ENCODE results near the gene RALGPS1. TPM values are rescaled to one million over a fixed set of nuclear protein-coding genes. Genes with fewer than 3 reads are reported as not detected.
A peak's percentile ranks its signal among the peaks of the same experiment; 100 is the strongest.

The RALGPS1 gene
- total and polyA plus RNA-seq, 2 of the 8 experiments (the other 6 are each of a cell fraction or from before 2014, with no cell fraction given): 20.0 to 23.5 TPM

DNA sequence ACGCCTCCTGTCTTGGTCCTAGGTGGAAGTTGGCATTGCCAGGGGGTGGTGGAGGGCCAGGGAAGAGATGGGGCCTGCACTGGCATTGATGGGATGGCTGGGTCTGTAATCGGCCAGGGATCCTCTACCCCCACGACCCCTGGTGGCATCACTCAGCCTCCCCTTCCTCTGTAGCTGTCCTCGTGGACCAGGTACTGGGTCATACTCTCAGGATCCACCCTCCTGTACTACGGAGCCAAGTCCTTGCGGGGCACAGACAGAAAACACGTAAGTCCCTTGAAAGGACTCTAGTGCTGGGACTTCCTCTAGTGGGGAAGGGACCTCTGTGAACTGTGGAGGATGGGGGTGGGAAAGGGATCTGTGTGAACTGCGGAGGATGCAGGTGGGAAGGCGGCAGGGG is 297.9 kb downstream of the RALGPS1 start:
- Histone ChIP-seq H2BK20ac (ENCODE audit: low read length) (no peak overlapping the region), H3K23me2 (ENCODE audit: low read depth, low read length) (no peaks in the 10 kb centered on the region), H2AK5ac (ENCODE audit: low read depth, low read length) (no peak overlapping the region), H2BK12ac (ENCODE audit: low read depth, low read length) (0 out of 2 replicates have a peak overlapping the region, but pooled peaks have one; percentile 17), H4K8ac (ENCODE audit: extremely low read depth, insufficient read depth, low read length) (peak overlapping the region; percentile 62; the same call in 1 of the 2 replicates), H3K4me3 (ENCODE audit: extremely low read depth in 1 of 4, insufficient read depth in 2 of 4, low read depth in 3 of 4, low read length in 4 of 4) (no peak overlapping the region), H3K56ac (replicated peaks; ENCODE audit: insufficient read length, low read depth, low read length) (no peak overlapping the region), H2AFZ (ENCODE audit: low read length) (no peak overlapping the region), H3K79me2 (ENCODE audit: control insufficient read depth in 1 of 2, insufficient read depth in 2 of 2, low read length in 2 of 2) (no peaks in the 10 kb centered on the region), H4K5ac (ENCODE audit: insufficient read length, low read depth, low read length) (no peak overlapping the region), H3K4me1 (replicated peaks in 1 of 4; ENCODE audit: control insufficient read depth in 3 of 4, insufficient read depth in 4 of 4, low read length in 3 of 4) (peaks cover 2 to 14% (median 9%) of the 10 kb centered on the region in 4 experiments), H3K27me3 (replicated peaks in 1 of 4; ENCODE audit: control insufficient read depth in 3 of 4, extremely low read depth in 1 of 4, insufficient read depth in 3 of 4, low read length in 3 of 4) (no peaks in the 10 kb centered on the region), H3K23ac (ENCODE audit: insufficient read length) (no peak overlapping the region), H3K18ac (ENCODE audit: extremely low read depth, low read length) (no peak overlapping the region), H3K4ac (replicated peaks; ENCODE audit: insufficient read length, low read depth, low read length) (no peak overlapping the region), H3K14ac (ENCODE audit: insufficient read length) (no peak overlapping the region), H3K27ac (ENCODE audit: low read depth, low read length) (no peak overlapping the region), H3K79me1 (ENCODE audit: low read depth, low read length) (no peaks in the 10 kb centered on the region), H2BK15ac (ENCODE audit: low read length) (no peak overlapping the region), H4K91ac (replicated peaks; ENCODE audit: insufficient read length, low read length) (no peak overlapping the region), H3K9ac (replicated peaks in 1 of 4; ENCODE audit: extremely low read depth in 1 of 4, low read depth in 3 of 4, low read length in 3 of 4) (no peak overlapping the region), H2BK5ac (ENCODE audit: low read depth, low read length) (no peak overlapping the region), H2BK120ac (replicated peaks; ENCODE audit: low read depth, low read length) (no peak overlapping the region), H3K4me2 (ENCODE audit: insufficient read depth in 1 of 2, low read depth in 2 of 2, low read length in 2 of 2) (no peak overlapping the region), H3K36me3 (ENCODE audit: control insufficient read depth in 2 of 4, insufficient read depth in 4 of 4, low read length in 3 of 4) (no peaks in the 10 kb centered on the region), H4K20me1 (replicated peaks in 1 of 2; ENCODE audit: control insufficient read depth in 1 of 2, insufficient read depth in 2 of 2, low read length in 2 of 2) (no peaks in the 10 kb centered on the region), H3K9me3 (ENCODE audit: insufficient read depth in 2 of 2, low read depth in 1 of 2, low read length in 1 of 2) (no peaks in the 10 kb centered on the region)
- TF ChIP-seq SP2 (IDR thresholded peaks at IDR 0.05; ENCODE audit: low read length) (no peak), CTBP2 (IDR thresholded peaks at IDR 0.05; ENCODE audit: borderline replicate concordance, insufficient read depth, insufficient read length, low read length) (no peak)
- DNase-seq (ENCODE audit: low read depth in 1 of 2, low spot score in 2 of 2) (no peak), FAIRE-seq (no peak)
- POLR2A ChIA-PET (ENCODE audit: partially characterized antibody): interaction anchor here (1.1 to 1.5 kb wide), 2 partner anchors 209 to 239 kb away, joined by 3 read pairs; partner anchors contain the start of genes LRSAM1 and RPL12
- 91% methylated on average over 7 of the region's 9 CpGs; no CpG with 5 or more reads in 1 of the 2 experiments for WGBS, 2 experiments (ENCODE audit: extremely low coverage in 1 of 2, insufficient coverage in 1 of 2, insufficient read length in 1 of 2, insufficient replicate concordance in 2 of 2, low coverage in 1 of 2, low lambda C conversion rate in 2 of 2, missing lambda C conversion rate in 1 of 2)
- CTCF ChIA-PET (ENCODE audit: partially characterized antibody): interaction anchor here (1.2 to 6.9 kb wide), 14 partner anchors 11 to 271 kb away, joined by 3 to 87 read pairs (median 5); no protein-coding TSS in a partner anchor

All from H1 (cell line).